Endothelial cell of umbilical vein (primary cell): ENCODE data around the gene KLF13. TPM values are rescaled to one million over a fixed set of nuclear protein-coding genes. Genes with fewer than 3 reads are reported as not detected.

Experiments used
- BruUV-seq: library from RNA; stranded (reverse); fragments of 400-500 nt; replicated peaks from 2 replicates; lab custom pipeline; 2021; lab: Mats Ljungman, UMichigan
- CTCF ChIA-PET: fragments of 300-600, 350-600 bp; sonication (Branson Sonifier 250); formaldehyde crosslinking; loops from one replicate; lab custom pipeline; 2021; ENCODE audit warnings: antibody characterized with exemption, inconsistent platforms; lab: Charles Lee
- POLR2A ChIA-PET: fragments of 300-600, 350-600 bp; sonication (Branson Sonifier 250); formaldehyde crosslinking; loops from one replicate; lab custom pipeline; 2021; ENCODE audit warnings: antibody characterized with exemption, inconsistent platforms; lab: Charles Lee
- DNase-seq: peaks from one replicate; pipeline ENCODE4 v3.0.0-alpha.2; 2011; ENCODE audit warnings: low read depth, low spot score
- FAIRE-seq: peaks from 2 replicates; lab custom pipeline; 2011; peaks lifted over from hg19 to GRCh38; lab: Jason Lieb, UNC
- H2AFZ ChIP-seq: 2 replicates; pipeline ENCODE4 v1.6.0; 2012; ENCODE audit warnings: low read depth, low read length, control low read depth, inconsistent platforms
- H3K27ac ChIP-seq: 2 replicates; pipeline ENCODE4 v1.5.1; 2011; ENCODE audit warnings: low read depth, mild to moderate bottlenecking, control low read depth, low read length, moderate library complexity; ENCODE audit not compliant: insufficient read depth
- H3K27me3 ChIP-seq, 2 experiments: 2 replicates each; pipeline versions ENCODE4 v1.6.0 to v1.6.1; 2011; ENCODE audit warnings: low read length in 2 of 2, mixed read lengths in 1 of 2; ENCODE audit not compliant: control insufficient read depth in 2 of 2, insufficient read depth in 2 of 2
- H3K36me3 ChIP-seq, 2 experiments: 2 replicates in 1 of 2; 3 replicates in 1 of 2; pipeline ENCODE4 v1.5.1; 2011; ENCODE audit warnings: low read length in 2 of 2, mild to moderate bottlenecking in 1 of 2, moderate library complexity in 1 of 2; ENCODE audit not compliant: control insufficient read depth in 2 of 2, insufficient read depth in 2 of 2; ENCODE audit errors: extremely low read depth in 1 of 2
- H3K4me1 ChIP-seq: 3 replicates; pipeline ENCODE4 v1.5.1; 2011; ENCODE audit warnings: mild to moderate bottlenecking, low read length; ENCODE audit not compliant: control insufficient read depth, insufficient read depth; ENCODE audit errors: extremely low read depth
- H3K4me2 ChIP-seq: 2 replicates; pipeline ENCODE4 v1.6.1; 2011; ENCODE audit warnings: low read length, control low read depth, mixed read lengths; ENCODE audit not compliant: insufficient read depth
- H3K4me3 ChIP-seq, 3 experiments: fragments of 200-600 bp in 1 of 3; sonication (generic), shearing (Covaris generic) in 1 of 3; replicated peaks in 1 of 3; 2 replicates each; pipeline ENCODE4 v1.5.1; 2011 to 2016; ENCODE audit warnings: control low read depth in 3 of 3, low read length in 3 of 3, mild to moderate bottlenecking in 2 of 3, inconsistent platforms in 1 of 3, low read depth in 1 of 3, moderate library complexity in 1 of 3; ENCODE audit not compliant: insufficient read depth in 1 of 3
- H3K79me2 ChIP-seq: 2 replicates; pipeline ENCODE4 v1.6.0; 2012; ENCODE audit warnings: low read length, inconsistent platforms; ENCODE audit not compliant: control insufficient read depth, insufficient read depth
- H3K9ac ChIP-seq: replicated peaks from 2 replicates; pipeline ENCODE3; 2011; ENCODE audit warnings: low read length, control low read depth; ENCODE audit not compliant: insufficient read depth; ENCODE audit errors: extremely low read depth
- H3K9me1 ChIP-seq: replicated peaks from 3 replicates; pipeline ENCODE4 v1.6.0; 2011; ENCODE audit warnings: mild to moderate bottlenecking, low read length; ENCODE audit not compliant: control insufficient read depth, insufficient read depth; ENCODE audit errors: extremely low read depth
- H3K9me3 ChIP-seq: replicated peaks from 2 replicates; pipeline ENCODE4 v1.5.1; 2012; ENCODE audit warnings: low read length, inconsistent platforms; ENCODE audit not compliant: control insufficient read depth, insufficient read depth
- H4K20me1 ChIP-seq: replicated peaks from 2 replicates; pipeline ENCODE3; 2011; ENCODE audit warnings: mild to moderate bottlenecking, low read length; ENCODE audit not compliant: control insufficient read depth, insufficient read depth; ENCODE audit errors: extremely low read depth
- EZH2 ChIP-seq: IDR thresholded peaks from 2 replicates; pipeline ENCODE4 v1.6.1; 2012; ENCODE audit warnings: borderline replicate concordance, low read depth, mild to moderate bottlenecking, moderate library complexity, low read length, inconsistent platforms; ENCODE audit not compliant: severe bottlenecking
- FOS ChIP-seq: IDR thresholded peaks from 2 replicates; pipeline ENCODE4 v1.6.1; 2011; ENCODE audit warnings: mild to moderate bottlenecking, low read length, moderate library complexity, borderline replicate concordance; ENCODE audit not compliant: insufficient read depth
- GATA2 ChIP-seq: IDR thresholded peaks from 2 replicates; pipeline ENCODE4 v1.7.0; 2011; ENCODE audit warnings: low read depth, mild to moderate bottlenecking, moderate library complexity, mixed read lengths, low read length; ENCODE audit not compliant: insufficient read length, insufficient read depth
- JUN ChIP-seq: IDR thresholded peaks from 2 replicates; pipeline ENCODE4 v1.6.1; 2011; ENCODE audit warnings: borderline replicate concordance, low read depth; ENCODE audit not compliant: insufficient read length, insufficient read depth
- MYC ChIP-seq: IDR thresholded peaks from one replicate; pipeline ENCODE4 v1.6.1; 2011; ENCODE audit warnings: mild to moderate bottlenecking, low read depth, low read length
- POLR2A ChIP-seq: IDR thresholded peaks from 2 replicates; pipeline ENCODE4 v1.6.1; 2012; ENCODE audit warnings: low read depth, mild to moderate bottlenecking, control low read depth, low read length
- POLR2AphosphoS5 ChIP-seq: IDR thresholded peaks from 2 replicates; pipeline ENCODE4 v1.6.1; 2012; ENCODE audit warnings: low read depth, mild to moderate bottlenecking, control low read depth, low read length, moderate library complexity; ENCODE audit not compliant: insufficient read depth
- dilution Hi-C: fragments of 300-500 bp; cut with MboI; formaldehyde crosslinking; loops from one replicate; pipeline ENCODE4 v1.15.0; 2019; ENCODE audit warnings: low sequenced_read_pairs; ENCODE audit not compliant: extremely low pct_ligation_motif_present
- intact Hi-C: fragments of 100-400 bp; cut with micrococcal nuclease; formaldehyde crosslinking; loops from one replicate; pipeline ENCODE4 v1.10.0; 2022
- polyA plus RNA-seq, 4 experiments: library from polyadenylated mRNA; depleted of rRNA in 3 of 4; stranded (reverse) in 3 of 4; unstranded in 1 of 4; fragments of >200 nt; gene quantifications; 2 replicates each; pipeline versions ENCODE4 v1.2.1 to v1.2.3, GENCODE V29; 2011 to 2012; ENCODE audit warnings: missing spikeins in 1 of 4
- total RNA-seq: library from RNA; stranded (reverse); gene quantifications from 2 replicates; pipeline ENCODE4 v1.2.3, GENCODE V29; 2021
- TF ChIP-seq, protein P1 (sequence below), 2 donors: IDR thresholded peaks; 1 replicate in 1 of 2; 2 replicates in 1 of 2; pipeline ENCODE4 v1.5.1; 2011; ENCODE audit warnings: low read length in 2 of 2, mild to moderate bottlenecking in 2 of 2, moderate library complexity in 2 of 2, control low read depth in 1 of 2, inconsistent platforms in 1 of 2, low read depth in 1 of 2; ENCODE audit not compliant: insufficient read depth in 1 of 2; ENCODE audit errors: extremely low read depth in 1 of 2
- TF ChIP-seq, protein P2 (sequence below): IDR thresholded peaks from 2 replicates; pipeline ENCODE4 v1.6.1; 2011; ENCODE audit not compliant: insufficient read depth, insufficient read length

KLF13 gene
- total and polyA plus RNA-seq, 2 donors (not counting 3 experiments of a cell fraction or from before 2014, with no cell fraction given) = 10.1 to 31.9 TPM

DNA sequence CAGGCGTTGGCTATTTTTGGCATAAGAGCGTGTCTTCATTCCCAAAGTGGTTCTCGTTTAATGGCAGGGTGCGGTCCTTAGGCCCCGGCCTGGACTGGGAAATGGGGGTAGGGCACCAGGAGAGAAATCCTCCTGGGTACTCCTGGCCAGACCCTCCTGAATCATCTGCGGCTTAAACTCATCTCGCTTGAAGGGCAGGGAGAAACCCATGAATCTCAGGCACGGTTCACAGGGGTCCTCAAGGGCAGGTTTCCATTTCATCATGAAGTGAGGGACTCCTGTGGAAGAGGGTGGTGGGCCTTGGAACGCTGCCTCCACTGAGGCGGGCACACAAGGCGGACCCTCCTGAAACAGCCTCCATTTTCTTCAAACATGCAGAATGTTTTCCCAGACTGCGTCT is 48.4 kb downstream of the KLF13 start:
- dilution Hi-C loops = no loop called here
- ChIA-PET POLR2A (no interaction called here), CTCF (no interaction called here)
- TF ChIP-seq POLR2AphosphoS5 (no peak), GATA2 (no peak), EZH2 (no peak), JUN (no peak), POLR2A (no peak), MYC (no peak), FOS (no peak)
- TF ChIP-seq, protein P1, sequence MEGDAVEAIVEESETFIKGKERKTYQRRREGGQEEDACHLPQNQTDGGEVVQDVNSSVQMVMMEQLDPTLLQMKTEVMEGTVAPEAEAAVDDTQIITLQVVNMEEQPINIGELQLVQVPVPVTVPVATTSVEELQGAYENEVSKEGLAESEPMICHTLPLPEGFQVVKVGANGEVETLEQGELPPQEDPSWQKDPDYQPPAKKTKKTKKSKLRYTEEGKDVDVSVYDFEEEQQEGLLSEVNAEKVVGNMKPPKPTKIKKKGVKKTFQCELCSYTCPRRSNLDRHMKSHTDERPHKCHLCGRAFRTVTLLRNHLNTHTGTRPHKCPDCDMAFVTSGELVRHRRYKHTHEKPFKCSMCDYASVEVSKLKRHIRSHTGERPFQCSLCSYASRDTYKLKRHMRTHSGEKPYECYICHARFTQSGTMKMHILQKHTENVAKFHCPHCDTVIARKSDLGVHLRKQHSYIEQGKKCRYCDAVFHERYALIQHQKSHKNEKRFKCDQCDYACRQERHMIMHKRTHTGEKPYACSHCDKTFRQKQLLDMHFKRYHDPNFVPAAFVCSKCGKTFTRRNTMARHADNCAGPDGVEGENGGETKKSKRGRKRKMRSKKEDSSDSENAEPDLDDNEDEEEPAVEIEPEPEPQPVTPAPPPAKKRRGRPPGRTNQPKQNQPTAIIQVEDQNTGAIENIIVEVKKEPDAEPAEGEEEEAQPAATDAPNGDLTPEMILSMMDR (IDR thresholded peaks at IDR 0.05; ENCODE audit: extremely low read depth in 1 of 2, insufficient read depth in 1 of 2, low read depth in 1 of 2, low read length in 2 of 2) = no peak
- TF ChIP-seq, protein P2, sequence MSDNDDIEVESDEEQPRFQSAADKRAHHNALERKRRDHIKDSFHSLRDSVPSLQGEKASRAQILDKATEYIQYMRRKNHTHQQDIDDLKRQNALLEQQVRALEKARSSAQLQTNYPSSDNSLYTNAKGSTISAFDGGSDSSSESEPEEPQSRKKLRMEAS = no peak
- Histone ChIP-seq H3K9me3 (no peaks in the 10 kb centered on the region), H3K27ac (no peak overlapping the region), H3K4me2 (no peak overlapping the region), H3K4me3 (no peak overlapping the region), H3K36me3 (peaks cover 0 to 2% of the 10 kb centered on the region in 2 experiments), H3K9ac (no peak overlapping the region), H3K9me1 (no peaks in the 10 kb centered on the region), H3K79me2 (no peaks in the 10 kb centered on the region), H3K4me1 (no peaks in the 10 kb centered on the region), H2AFZ (no peak overlapping the region), H3K27me3 (no peaks in the 10 kb centered on the region), H4K20me1 (no peaks in the 10 kb centered on the region)
- DNase-seq (no peak), FAIRE-seq (no peak)
- intact Hi-C loops = no loop called here
- no TSS peak for BruUV-seq
